OCI-LY3 (cell line): ENCODE data around the gene PPP2R5E.

Experiments
- EZH2phosphoT487 ChIP-seq: fragments of 200-600 bp; shearing (Covaris generic); IDR thresholded peaks from 2 replicates; pipeline ENCODE4 v1.6.1; 2018; ENCODE audit warnings: antibody characterized with exemption, mixed run types, low read depth
- TF ChIP-seq, protein P1 (sequence below): fragments of 200-600, 300-600 bp; sonication (generic); IDR thresholded peaks from 2 replicates; pipeline ENCODE4 v1.5.1; 2014; ENCODE audit warnings: antibody characterized with exemption, low read length, low read depth

DNA sequence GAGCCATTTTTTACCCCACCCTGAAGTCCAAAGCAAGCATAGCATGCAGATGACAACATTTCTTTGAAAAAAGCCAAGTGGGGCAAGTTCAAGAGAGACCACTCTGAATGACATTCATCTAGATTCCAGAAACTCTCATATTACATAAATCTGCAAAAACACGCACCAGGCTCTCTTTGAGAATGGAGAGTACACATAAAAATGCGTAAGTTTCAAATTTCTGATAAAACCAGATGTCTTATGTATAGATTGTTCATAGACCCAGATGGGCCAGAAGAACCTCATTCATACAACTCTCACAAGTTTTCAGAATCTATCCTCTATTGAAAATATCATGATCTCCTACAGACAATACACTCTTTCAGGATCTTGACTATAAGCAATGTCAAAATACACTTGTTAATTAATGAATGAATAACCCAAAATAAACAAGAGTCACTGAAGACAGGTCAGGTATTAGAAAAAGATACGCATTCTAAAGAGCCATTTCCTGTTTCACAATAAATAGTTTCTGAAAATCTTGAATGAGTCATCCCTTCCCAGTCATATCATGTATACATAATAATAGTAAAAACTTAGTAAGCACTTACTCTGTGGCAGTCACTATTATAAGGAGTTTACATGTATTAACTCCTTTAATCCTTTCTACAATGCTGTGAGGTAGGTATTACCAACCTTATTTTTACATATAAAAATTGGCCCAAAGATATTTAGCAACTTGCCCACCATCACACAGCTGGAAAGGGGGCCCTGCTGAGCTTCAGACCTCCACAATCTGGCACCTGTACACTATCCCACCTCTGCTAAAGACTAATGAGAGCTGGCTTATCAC is 72.0 kb downstream of the PPP2R5E start:
- TF ChIP-seq, protein P1, sequence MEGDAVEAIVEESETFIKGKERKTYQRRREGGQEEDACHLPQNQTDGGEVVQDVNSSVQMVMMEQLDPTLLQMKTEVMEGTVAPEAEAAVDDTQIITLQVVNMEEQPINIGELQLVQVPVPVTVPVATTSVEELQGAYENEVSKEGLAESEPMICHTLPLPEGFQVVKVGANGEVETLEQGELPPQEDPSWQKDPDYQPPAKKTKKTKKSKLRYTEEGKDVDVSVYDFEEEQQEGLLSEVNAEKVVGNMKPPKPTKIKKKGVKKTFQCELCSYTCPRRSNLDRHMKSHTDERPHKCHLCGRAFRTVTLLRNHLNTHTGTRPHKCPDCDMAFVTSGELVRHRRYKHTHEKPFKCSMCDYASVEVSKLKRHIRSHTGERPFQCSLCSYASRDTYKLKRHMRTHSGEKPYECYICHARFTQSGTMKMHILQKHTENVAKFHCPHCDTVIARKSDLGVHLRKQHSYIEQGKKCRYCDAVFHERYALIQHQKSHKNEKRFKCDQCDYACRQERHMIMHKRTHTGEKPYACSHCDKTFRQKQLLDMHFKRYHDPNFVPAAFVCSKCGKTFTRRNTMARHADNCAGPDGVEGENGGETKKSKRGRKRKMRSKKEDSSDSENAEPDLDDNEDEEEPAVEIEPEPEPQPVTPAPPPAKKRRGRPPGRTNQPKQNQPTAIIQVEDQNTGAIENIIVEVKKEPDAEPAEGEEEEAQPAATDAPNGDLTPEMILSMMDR: no peak
- no peak for TF ChIP-seq EZH2phosphoT487
